ENCODE results near the gene FN3KRP. TPM values are rescaled to one million over a fixed set of nuclear protein-coding genes. Genes with fewer than 3 reads are reported as not detected.

FN3KRP gene
- total and polyA plus RNA-seq, 2 of the 13 experiments (the other 11 are each of a cell fraction or from before 2014, with no cell fraction given) = 22.4 to 28.2 TPM

- no peak for TF ChIP-seq HBP1 (CRISPR knock-in tag; IDR thresholded peaks at IDR 0.05; ENCODE audit: low read depth)
- TF ChIP-seq TOPORS (CRISPR knock-in tag; IDR thresholded peaks at IDR 0.05) = peak; percentile 74; the same call in 1 of the 2 replicates
- peak; percentile 78 for TF ChIP-seq PHF8 (CRISPR knock-in tag; IDR thresholded peaks at IDR 0.05)
- TF ChIP-seq ZFP82 (CRISPR knock-in tag; IDR thresholded peaks at IDR 0.05; ENCODE audit: borderline replicate concordance) = peak; percentile 61; the same call in 1 of the 2 replicates
- no peak for TF ChIP-seq ZNF496 (CRISPR knock-in tag; IDR thresholded peaks at IDR 0.05; ENCODE audit: insufficient replicate concordance)
- no peak for TF ChIP-seq ZSCAN5A (CRISPR knock-in tag; IDR thresholded peaks at IDR 0.05; ENCODE audit: borderline replicate concordance)
- no peak for TF ChIP-seq ZNF572 (CRISPR knock-in tag; IDR thresholded peaks at IDR 0.05)
- TF ChIP-seq XBP1 (CRISPR knock-in tag; IDR thresholded peaks at IDR 0.05) = no peak
- peak; percentile 73 for TF ChIP-seq SP4 (CRISPR knock-in tag; IDR thresholded peaks at IDR 0.05)
- peak; percentile 87 for TF ChIP-seq ETV5 (CRISPR knock-in tag; IDR thresholded peaks at IDR 0.05; ENCODE audit: borderline replicate concordance)
- no peak for TF ChIP-seq KDM6A (CRISPR knock-in tag; IDR thresholded peaks at IDR 0.05; ENCODE audit: low read depth)
- no peak for TF ChIP-seq ZNF597 (CRISPR knock-in tag; IDR thresholded peaks at IDR 0.05)
- peak; percentile 73 for TF ChIP-seq ZEB1 (IDR thresholded peaks at IDR 0.05; ENCODE audit: insufficient replicate concordance, low read depth)
- TF ChIP-seq LBX2 (CRISPR knock-in tag; IDR thresholded peaks at IDR 0.05; ENCODE audit: borderline replicate concordance) = no peak
- TF ChIP-seq HNRNPL (IDR thresholded peaks at IDR 0.05; ENCODE audit: low read depth, low read length) = no peak
- peak; percentile 76; the same call in 1 of the 2 replicates for TF ChIP-seq SKIL (CRISPR knock-in tag; IDR thresholded peaks at IDR 0.05; ENCODE audit: borderline replicate concordance)
- TF ChIP-seq CCAR2 (optimal IDR thresholded peaks at IDR 0.05; ENCODE audit: low read depth, low read length) = no peak
- TF ChIP-seq TBL1XR1 (IDR thresholded peaks at IDR 0.05; ENCODE audit: borderline replicate concordance, low read length, partially characterized antibody) = no peak
- peak; percentile 69 to 76 for TF ChIP-seq POLR2A (IDR thresholded peaks at IDR 0.05; ENCODE audit: insufficient read depth in 1 of 2, low read depth in 2 of 2, low read length in 2 of 2)
- no peak for TF ChIP-seq BCL6 (CRISPR knock-in tag; IDR thresholded peaks at IDR 0.05)
These were observed at the start of gene FN3KRP (continued) for GRCh38 chr17:82716203-82717010.
